ENCODE data around the gene OR10G3.
"Not testable (repeated sequence)": the region's sequence is repeated elsewhere in the genome, so short reads cannot be mapped to it uniquely, and the experiment has no call there.

Gene OR10G3

DNA sequence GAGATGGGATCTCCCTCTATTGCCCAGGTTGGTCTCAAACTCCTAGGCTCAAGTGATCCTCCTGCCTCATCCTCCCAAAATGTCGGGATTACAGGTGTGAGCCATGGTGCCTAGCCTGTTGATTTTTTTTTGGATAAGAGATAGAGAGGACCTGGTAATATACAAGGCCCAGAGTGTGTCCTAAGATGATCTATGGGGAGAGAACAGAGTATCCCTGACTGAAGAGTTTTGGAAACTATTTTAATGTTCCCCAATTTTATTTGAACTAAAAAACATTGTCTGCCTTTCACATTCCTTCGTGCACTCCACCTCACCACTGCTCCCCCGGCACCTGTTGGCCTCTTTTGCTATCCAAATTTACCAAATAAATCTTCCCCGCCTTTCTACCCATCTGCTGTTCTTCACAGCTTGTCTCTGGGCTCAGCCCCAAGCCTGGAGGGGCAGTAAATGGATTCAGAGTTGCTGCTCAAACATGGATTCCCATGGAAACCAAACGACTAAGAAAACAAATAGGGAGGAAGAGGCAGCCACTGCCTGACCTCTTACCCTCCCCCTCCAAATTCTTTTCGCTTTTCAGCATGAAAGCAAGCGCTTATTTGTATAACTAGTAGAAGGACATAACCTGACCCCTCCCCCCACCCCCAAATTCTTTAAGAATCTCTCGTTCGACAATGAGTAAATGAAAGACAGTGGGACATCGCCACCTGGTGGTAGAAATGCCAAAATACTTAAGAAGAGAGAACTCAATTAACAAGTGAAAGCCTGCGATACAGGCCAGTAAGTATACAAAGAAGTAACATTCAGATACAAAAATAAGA, 22.6 kb downstream of the OR10G3 start:
- Histone ChIP-seq H3K4me1 (ENCODE audit: control insufficient read depth in 5 of 5, insufficient read depth in 5 of 5, low read length in 5 of 5) (peaks cover 0 to 11% (median 3%) of the 10 kb centered on the region in 5 donors), H3K9me3 (ENCODE audit: control insufficient read depth in 5 of 5, low read length in 5 of 5) (no peaks in the 10 kb centered on the region), H3K36me3 (ENCODE audit: control insufficient read depth in 5 of 5, insufficient read depth in 5 of 5, low read length in 5 of 5) (no peaks in the 10 kb centered on the region), H3K4me3 (ENCODE audit: low read depth in 1 of 5, low read length in 5 of 5) (peak overlapping the region; percentile 29 to 67 (median 50)), H3K27ac (ENCODE audit: low read depth, low read length) (peak overlapping the region; percentile 9), H3K9ac (ENCODE audit: low read length in 5 of 5) (peak overlapping the region in 3 of 5 donors; percentile 21 to 59 (median 39)), H3K27me3 (ENCODE audit: control insufficient read depth in 5 of 5, insufficient read depth in 4 of 5, low read length in 5 of 5) (no peaks in the 10 kb centered on the region)

DNA sequence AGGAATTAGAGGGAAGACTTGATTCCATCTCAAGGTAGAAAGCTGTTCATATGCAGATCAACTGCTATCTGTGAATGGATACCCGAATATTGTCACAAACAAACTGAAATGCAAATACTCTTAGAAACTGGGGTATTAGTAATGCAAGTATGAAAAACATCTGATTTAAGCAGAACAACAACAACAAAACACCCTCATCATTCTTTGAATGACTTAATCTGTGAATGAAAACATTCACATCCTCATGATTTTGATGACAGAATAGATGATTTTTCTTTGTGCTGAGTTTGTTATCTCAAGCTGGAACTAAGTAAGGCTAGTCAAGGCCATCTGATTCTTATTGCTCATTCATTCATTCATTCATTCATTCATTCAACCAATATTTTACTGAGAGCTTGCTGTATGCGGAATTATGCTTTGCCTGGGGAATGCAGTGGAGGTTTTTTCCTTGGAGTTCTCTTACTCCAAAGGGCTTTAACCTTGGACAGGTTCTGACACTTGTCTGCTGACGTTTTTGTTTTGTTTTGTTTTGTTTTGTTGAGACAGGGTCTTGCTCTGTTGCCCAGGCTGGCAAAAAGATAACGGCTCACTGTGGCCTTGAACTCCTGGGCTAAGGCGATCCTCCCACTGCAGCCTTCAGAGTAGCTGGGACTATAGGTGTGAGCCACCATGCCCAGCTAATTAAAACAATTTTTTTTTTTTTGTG, 23.3 kb downstream of the OR10G3 start:
- Histone ChIP-seq H3K36me3 (ENCODE audit: control insufficient read depth in 5 of 5, insufficient read depth in 5 of 5, low read length in 5 of 5) (no peaks in the 10 kb centered on the region), H3K4me3 (ENCODE audit: low read depth in 1 of 5, low read length in 5 of 5) (no peak overlapping the region), H3K9ac (ENCODE audit: low read length in 5 of 5) (peak overlapping the region in 1 of 5 donors; percentile 59), H3K9me3 (ENCODE audit: control insufficient read depth in 5 of 5, low read length in 5 of 5) (no peaks in the 10 kb centered on the region), H3K27me3 (ENCODE audit: control insufficient read depth in 5 of 5, insufficient read depth in 4 of 5, low read length in 5 of 5) (no peaks in the 10 kb centered on the region), H3K27ac (ENCODE audit: low read depth, low read length) (peak overlapping the region; percentile 9), H3K4me1 (ENCODE audit: control insufficient read depth in 5 of 5, insufficient read depth in 5 of 5, low read length in 5 of 5) (peaks cover 0 to 11% (median 3%) of the 10 kb centered on the region in 5 donors)

DNA sequence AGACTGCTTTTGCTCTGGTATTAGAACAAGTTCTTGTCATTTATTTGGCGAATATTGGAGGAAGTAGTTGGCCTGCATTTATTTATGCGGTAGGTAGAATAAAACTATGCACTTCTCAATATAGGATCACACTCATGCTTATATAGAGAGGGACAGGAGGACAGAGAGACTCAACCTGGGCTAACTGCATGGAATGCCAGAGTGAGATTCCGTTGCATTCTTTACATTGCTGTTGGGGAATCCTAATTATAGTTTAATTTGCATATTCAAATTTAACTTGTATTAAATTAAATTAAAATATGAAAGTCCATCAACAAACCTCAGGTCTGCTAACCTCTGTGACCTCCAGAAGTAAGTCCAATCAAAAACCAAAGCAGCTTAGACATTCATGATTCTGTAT, 26.6 kb downstream of the OR10G3 start:
- Histone ChIP-seq H3K4me3 (ENCODE audit: low read depth in 1 of 5, low read length in 5 of 5) (no peak overlapping the region), H3K4me1 (ENCODE audit: control insufficient read depth in 5 of 5, insufficient read depth in 5 of 5, low read length in 5 of 5) (peaks cover 0 to 11% (median 3%) of the 10 kb centered on the region in 5 donors), H3K9ac (ENCODE audit: low read length in 5 of 5) (no peak overlapping the region), H3K9me3 (ENCODE audit: control insufficient read depth in 5 of 5, low read length in 5 of 5) (no peaks in the 10 kb centered on the region), H3K36me3 (ENCODE audit: control insufficient read depth in 5 of 5, insufficient read depth in 5 of 5, low read length in 5 of 5) (no peaks in the 10 kb centered on the region), H3K27ac (ENCODE audit: low read depth, low read length) (no peak overlapping the region), H3K27me3 (ENCODE audit: control insufficient read depth in 5 of 5, insufficient read depth in 4 of 5, low read length in 5 of 5) (no peaks in the 10 kb centered on the region)

DNA sequence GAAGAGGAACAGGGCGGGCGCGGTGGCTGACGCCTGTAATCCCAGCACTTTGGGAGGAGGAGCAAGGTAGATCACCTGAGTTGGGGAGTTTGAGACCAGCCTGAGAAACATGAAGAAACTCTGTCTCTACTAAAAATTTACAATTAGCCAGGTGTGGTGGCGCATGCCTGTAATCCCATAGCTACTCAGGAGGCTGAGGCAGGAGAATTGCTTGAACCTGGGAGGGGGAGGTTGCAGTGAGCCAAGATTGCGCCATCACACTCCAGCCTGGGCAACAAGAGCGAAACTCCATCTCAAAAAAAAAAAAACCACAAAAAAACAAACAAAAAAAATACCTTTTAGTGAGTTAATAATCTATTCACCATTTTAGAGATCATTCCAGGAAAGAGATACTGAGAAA, 35.3 kb downstream of the OR10G3 start:
- not testable (repeated sequence) for H3K27me3 ChIP-seq (ENCODE audit: control insufficient read depth in 5 of 5, insufficient read depth in 4 of 5, low read length in 5 of 5); H3K9ac ChIP-seq (ENCODE audit: low read length in 5 of 5); H3K9me3 ChIP-seq (ENCODE audit: control insufficient read depth in 5 of 5, low read length in 5 of 5); H3K4me3 ChIP-seq (ENCODE audit: low read depth in 1 of 5, low read length in 5 of 5); H3K36me3 ChIP-seq (ENCODE audit: control insufficient read depth in 5 of 5, insufficient read depth in 5 of 5, low read length in 5 of 5); H3K27ac ChIP-seq (ENCODE audit: low read depth, low read length); H3K4me1 ChIP-seq (ENCODE audit: control insufficient read depth in 5 of 5, insufficient read depth in 5 of 5, low read length in 5 of 5)

DNA sequence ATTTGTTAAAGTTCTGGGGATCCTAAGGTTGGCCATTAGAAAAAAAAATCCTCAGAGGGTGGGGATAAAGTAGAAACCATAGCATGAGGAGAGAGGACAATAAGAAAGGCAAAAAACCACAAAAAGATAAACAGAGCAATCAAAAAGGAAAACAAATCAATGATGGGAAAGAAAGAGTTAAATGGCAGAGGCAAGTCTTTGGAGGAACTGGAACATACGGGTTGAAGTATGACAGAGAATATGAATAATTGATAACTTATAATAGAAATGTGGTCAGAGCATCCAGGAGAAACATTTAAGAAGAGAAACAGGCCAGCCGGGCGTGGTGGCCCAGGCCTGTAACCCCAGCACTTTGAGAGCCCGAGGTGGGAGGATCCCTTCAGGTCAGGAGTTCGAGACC, 35.9 kb downstream of the OR10G3 start:
- Histone ChIP-seq H3K9me3 (ENCODE audit: control insufficient read depth in 5 of 5, low read length in 5 of 5) (no peaks in the 10 kb centered on the region), H3K27ac (ENCODE audit: low read depth, low read length) (no peak overlapping the region), H3K36me3 (ENCODE audit: control insufficient read depth in 5 of 5, insufficient read depth in 5 of 5, low read length in 5 of 5) (no peaks in the 10 kb centered on the region), H3K27me3 (ENCODE audit: control insufficient read depth in 5 of 5, insufficient read depth in 4 of 5, low read length in 5 of 5) (peaks cover 0 to 3% (median 2%) of the 10 kb centered on the region in 5 donors), H3K4me1 (ENCODE audit: control insufficient read depth in 5 of 5, insufficient read depth in 5 of 5, low read length in 5 of 5) (no peaks in the 10 kb centered on the region), H3K9ac (ENCODE audit: low read length in 5 of 5) (no peak overlapping the region), H3K4me3 (ENCODE audit: low read depth in 1 of 5, low read length in 5 of 5) (no peak overlapping the region)

DNA sequence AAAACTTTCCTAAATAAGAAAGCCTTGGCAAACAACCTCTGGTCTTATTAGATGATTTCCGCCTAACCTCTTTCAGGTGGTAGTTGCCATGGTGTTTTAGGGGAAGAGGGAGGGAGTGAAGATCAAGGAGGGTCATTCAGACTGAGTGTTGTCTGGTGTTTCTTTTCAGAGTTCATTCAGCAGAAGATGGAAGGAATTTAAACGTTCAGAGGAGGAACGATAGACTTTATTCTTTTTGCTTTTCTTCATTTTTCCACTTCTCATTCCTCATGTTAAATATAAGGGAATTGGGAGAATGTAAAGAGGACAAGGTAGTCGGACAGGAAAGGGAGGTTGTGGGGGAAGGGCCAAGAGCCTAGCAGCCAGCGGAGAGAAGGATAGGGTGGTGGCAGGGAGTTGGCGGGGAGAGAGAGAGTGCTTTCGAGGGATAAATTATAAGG, 36.3 kb downstream of the OR10G3 start:
- Histone ChIP-seq H3K9ac (ENCODE audit: low read length in 5 of 5) (no peak overlapping the region), H3K4me3 (ENCODE audit: low read depth in 1 of 5, low read length in 5 of 5) (no peak overlapping the region), H3K36me3 (ENCODE audit: control insufficient read depth in 5 of 5, insufficient read depth in 5 of 5, low read length in 5 of 5) (no peaks in the 10 kb centered on the region), H3K4me1 (ENCODE audit: control insufficient read depth in 5 of 5, insufficient read depth in 5 of 5, low read length in 5 of 5) (no peaks in the 10 kb centered on the region), H3K27me3 (ENCODE audit: control insufficient read depth in 5 of 5, insufficient read depth in 4 of 5, low read length in 5 of 5) (peaks cover 0 to 5% (median 2%) of the 10 kb centered on the region in 5 donors), H3K9me3 (ENCODE audit: control insufficient read depth in 5 of 5, low read length in 5 of 5) (no peaks in the 10 kb centered on the region), H3K27ac (ENCODE audit: low read depth, low read length) (no peak overlapping the region)

DNA sequence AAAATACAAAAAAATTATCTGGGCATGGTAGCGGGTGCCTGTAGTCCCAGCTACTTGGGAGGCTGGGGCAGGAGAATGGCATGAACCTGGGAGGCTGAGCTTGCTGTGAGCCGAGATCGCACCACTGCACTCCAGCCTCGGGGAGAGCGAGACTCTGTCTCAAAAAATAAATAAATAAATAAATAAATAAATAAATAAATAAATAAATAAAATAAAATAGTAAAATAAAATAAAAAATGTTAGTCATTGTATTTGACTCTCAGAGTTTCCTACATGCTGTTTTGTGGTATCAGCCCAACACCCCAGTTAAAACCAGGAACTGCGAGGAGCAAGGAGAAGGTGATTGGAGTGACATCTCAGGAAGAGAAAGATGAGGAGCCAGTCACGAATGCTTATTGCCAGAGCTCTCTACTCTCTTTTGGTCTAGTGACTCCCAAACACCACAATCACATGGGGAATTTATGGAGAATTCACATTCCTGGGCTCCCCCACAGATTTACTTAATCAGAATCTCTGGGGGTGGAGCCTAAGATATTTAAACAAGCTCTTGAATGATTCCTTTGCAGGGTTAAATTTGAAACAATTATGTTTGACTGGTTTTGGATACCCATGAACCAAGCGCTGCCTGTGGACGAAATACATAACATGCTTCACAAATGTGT, 38.3 kb downstream of the OR10G3 start:
- Histone ChIP-seq H3K27me3 (ENCODE audit: control insufficient read depth in 5 of 5, insufficient read depth in 4 of 5, low read length in 5 of 5) (peaks cover 4 to 13% (median 9%) of the 10 kb centered on the region in 5 donors), H3K4me1 (ENCODE audit: control insufficient read depth in 5 of 5, insufficient read depth in 5 of 5, low read length in 5 of 5) (peaks cover 0 to 7% (median 4%) of the 10 kb centered on the region in 5 donors), H3K27ac (ENCODE audit: low read depth, low read length) (no peak overlapping the region), H3K9ac (ENCODE audit: low read length in 5 of 5) (no peak overlapping the region), H3K9me3 (ENCODE audit: control insufficient read depth in 5 of 5, low read length in 5 of 5) (no peaks in the 10 kb centered on the region), H3K36me3 (ENCODE audit: control insufficient read depth in 5 of 5, insufficient read depth in 5 of 5, low read length in 5 of 5) (no peaks in the 10 kb centered on the region), H3K4me3 (ENCODE audit: low read depth in 1 of 5, low read length in 5 of 5) (no peak overlapping the region)

DNA sequence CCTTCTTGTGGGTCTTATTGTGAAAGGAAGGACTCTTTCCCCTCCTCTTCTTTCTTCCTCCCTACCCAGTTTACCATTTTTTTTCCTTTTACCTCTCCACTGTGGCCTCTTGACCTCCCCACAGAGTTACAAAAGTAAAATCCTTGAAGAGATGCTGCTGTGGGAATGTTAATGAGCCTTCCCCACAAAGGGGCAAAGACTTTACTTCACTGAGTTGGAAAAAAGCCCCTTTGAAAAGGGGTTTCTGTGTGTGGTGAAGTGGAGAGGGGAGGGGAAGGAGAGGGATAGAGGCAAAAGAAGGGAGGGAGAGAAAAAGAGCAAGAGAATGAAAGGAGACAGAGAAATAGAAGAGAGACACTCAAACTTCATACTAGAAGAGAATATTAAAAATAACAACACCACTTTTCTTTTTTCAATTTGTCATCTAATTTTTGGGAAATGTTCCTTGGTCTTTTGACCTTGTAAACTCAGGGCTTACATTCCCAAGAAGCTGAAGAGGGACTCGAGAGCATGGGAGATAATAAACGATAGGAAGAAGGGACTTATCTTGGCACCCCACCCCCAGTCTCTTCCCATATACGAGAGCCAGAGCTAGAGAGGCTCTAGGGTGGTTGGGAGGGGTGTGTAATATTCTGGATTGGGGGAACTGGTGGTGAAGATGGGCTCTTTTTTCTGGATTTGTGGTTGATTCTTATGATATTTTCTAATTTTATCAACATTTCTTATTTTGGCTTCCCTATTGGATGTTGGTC, 40.5 kb downstream of the OR10G3 start:
- Histone ChIP-seq H3K36me3 (ENCODE audit: control insufficient read depth in 5 of 5, insufficient read depth in 5 of 5, low read length in 5 of 5) (no peaks in the 10 kb centered on the region), H3K9ac (ENCODE audit: low read length in 5 of 5) (no peak overlapping the region), H3K9me3 (ENCODE audit: control insufficient read depth in 5 of 5, low read length in 5 of 5) (no peaks in the 10 kb centered on the region), H3K27ac (ENCODE audit: low read depth, low read length) (no peak overlapping the region), H3K4me3 (ENCODE audit: low read depth in 1 of 5, low read length in 5 of 5) (no peak overlapping the region), H3K4me1 (ENCODE audit: control insufficient read depth in 5 of 5, insufficient read depth in 5 of 5, low read length in 5 of 5) (peaks cover 0 to 12% (median 9%) of the 10 kb centered on the region in 5 donors), H3K27me3 (ENCODE audit: control insufficient read depth in 5 of 5, insufficient read depth in 4 of 5, low read length in 5 of 5) (peaks cover 18 to 33% (median 24%) of the 10 kb centered on the region in 5 donors)

DNA sequence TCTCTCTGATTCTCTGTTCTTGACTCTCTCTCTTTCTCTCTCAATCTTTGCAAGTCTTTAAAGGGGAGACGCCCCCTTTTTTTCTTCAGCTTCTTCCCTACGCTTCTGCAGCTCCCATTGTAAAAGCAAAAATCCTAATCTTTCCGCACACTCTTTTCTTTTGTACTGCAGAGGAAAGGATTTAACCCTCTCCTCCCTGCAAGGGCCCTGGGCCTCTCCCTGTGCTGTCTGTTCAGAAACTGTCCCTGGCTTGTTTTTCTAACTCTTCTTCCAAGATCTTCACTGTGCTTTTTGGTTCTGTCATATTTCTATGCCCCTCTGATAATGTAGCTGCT, 42.8 kb downstream of the OR10G3 start:
- H3K9me3 ChIP-seq (ENCODE audit: control insufficient read depth in 5 of 5, low read length in 5 of 5): no peaks in the 10 kb centered on the region
- H3K9ac ChIP-seq (ENCODE audit: low read length in 5 of 5): peak overlapping the region in 2 of 5 donors; percentile 20 to 30
- H3K4me1 ChIP-seq (ENCODE audit: control insufficient read depth in 5 of 5, insufficient read depth in 5 of 5, low read length in 5 of 5): peaks cover 0 to 12% (median 9%) of the 10 kb centered on the region in 5 donors
- H3K4me3 ChIP-seq (ENCODE audit: low read depth in 1 of 5, low read length in 5 of 5): peak overlapping the region in 3 of 5 donors; percentile 41 to 47 (median 42)
- peaks cover 18 to 34% (median 25%) of the 10 kb centered on the region in 5 donors for H3K27me3 ChIP-seq (ENCODE audit: control insufficient read depth in 5 of 5, insufficient read depth in 4 of 5, low read length in 5 of 5)
- no peak overlapping the region for H3K27ac ChIP-seq (ENCODE audit: low read depth, low read length)
- H3K36me3 ChIP-seq (ENCODE audit: control insufficient read depth in 5 of 5, insufficient read depth in 5 of 5, low read length in 5 of 5): no peaks in the 10 kb centered on the region
